ENCODE measurements around the gene PGLYRP1.

DNA sequence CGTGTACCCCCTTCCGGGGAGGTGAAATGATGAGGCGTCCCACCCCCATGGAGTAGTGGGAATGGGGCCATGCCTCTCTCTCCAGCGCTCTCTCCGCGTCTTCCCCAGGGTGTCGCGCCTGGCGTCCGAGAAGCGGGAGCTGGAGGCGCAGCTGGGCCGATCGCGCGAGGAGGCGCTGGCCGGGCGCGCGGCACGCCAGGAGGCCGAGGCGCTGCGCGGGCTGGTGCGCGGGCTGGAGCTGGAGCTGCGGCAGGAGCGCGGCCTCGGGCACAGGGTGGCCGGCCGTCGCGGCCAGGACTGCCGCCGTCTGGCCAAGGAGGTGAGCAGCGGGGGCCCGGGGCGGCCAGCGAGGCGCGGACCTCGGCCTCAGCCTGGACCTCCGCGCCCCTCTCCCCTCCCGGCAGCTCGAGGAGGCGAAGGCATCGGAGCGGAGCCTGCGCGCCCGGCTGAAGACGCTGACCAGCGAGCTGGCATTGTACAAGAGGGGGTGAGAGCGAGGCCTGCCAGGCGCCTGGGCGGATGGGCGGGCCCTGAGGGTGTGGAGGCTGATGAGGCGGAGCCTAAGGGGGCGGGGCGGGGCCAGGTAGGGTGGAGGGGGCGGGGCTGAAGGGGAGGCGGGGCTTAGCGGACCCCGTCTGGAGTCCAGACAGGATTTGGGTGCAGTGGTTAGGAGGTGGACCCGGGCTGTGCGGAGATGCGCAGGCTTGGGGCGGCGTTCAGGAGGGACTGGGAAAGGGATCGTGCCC is 7.7 kb downstream of the PGLYRP1 start:
- TF ChIP-seq CTCF (conservative IDR thresholded peaks at IDR 0.05) (no peak), EZH2 (IDR thresholded peaks at IDR 0.05; ENCODE audit: low read depth) (no peak)
